ENCODE measurements around the gene DNMT1.
A peak's percentile ranks its signal among the peaks of the same experiment; 100 is the strongest.
"Not testable (repeated sequence)": the region's sequence is repeated elsewhere in the genome, so short reads cannot be mapped to it uniquely, and the experiment has no call there.

The DNMT1 gene

DNA sequence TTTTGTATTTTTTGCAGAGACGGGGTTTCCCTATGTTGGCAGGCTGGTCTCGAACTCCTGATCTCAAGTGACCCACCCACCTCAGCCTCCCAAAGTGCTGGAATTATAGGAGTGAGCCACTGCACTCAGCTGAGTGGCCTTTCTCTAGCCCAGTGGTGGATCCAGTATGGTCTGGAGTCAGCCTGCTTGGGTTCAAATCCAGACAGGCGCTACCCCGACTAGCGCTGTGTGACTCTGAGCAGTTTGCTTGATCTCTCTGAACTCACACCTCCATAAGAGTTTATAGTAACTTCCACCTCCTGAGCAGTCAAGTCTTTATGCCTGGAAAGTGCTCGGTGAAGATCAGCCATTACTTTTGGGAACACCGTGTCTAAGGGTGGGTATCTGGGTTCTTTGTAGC is 25.9 kb upstream of the DNMT1 start:
- DNase-seq = no peak

DNA sequence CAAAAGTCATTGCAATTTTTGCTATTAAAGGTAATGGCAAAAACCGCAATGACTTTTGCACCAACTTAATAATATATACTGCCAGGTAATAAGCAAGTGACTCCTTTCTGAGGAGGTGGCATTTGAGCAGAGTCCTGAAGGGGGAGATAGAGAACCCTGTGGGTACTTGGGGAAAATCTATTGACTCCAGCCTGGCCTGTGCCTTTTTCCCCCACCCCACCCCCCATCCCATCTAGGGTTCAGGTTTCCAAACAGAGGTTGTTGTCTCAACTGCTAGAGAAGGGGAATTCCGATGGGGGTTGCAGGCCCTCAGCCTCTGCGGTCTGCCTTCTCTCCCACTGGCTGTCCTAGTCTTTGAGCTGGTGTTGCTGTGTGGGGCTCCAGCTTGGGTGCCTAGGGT is 24.9 kb upstream of the DNMT1 start:
- peak; percentile 68 for DNase-seq

DNA sequence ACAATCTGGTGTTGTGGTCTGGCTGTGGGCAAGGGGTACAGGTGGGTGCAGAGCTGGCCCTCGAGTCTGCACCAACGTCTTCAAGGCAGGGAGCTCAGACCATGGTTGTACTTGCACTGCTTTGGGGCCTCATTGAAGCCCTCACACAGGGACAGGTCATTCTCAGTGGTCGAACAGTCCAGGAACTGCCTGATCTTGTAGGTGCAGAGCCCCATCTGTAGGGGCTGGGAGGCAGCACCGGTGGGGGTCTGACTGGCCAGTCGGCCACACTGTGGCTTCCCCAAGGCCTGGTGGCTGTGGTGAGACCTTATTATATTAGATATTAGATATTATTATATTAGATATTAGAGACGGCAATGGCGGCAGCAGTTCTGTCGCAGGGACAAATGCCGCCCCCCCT is 22.3 kb upstream of the DNMT1 start:
- no peak for DNase-seq

DNA sequence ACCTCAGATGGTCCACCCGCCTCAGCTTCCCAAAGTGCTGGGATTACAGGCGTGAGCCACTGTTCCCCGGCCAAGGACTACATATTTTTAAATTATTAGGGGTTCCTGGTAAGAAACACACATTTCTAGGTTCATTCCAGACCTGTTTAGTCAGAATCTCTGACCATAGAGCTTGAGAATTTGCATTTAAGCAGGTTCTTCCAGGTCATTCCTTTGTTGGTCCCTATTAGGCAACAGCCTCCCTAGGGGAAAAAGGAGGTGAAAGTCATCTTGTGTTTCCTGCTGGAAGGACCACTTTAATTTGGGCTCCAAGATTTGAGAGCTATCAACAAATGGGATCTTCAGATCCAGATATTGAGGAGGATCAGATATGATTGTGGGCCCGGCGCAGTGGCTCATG is 20.0 kb upstream of the DNMT1 start:
- no peak for DNase-seq

DNA sequence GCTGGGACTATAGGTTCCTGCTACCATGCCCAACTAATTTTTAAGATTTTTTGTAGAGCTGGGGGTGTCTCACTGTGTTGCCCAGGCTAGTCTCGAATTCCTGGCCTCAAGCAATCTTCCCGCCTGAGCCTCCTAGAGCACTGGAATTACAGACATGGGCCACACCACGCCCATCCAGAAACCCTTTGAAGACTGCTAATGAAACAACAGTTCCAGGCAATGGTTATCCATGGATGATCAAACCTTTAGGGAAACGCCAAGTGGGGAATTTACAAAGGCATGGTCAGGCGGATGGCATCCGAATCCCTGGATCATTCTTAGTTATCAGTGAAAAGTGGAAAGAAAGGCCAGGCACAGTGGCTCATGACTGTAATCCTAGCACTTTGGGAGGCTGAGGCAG is 16.9 kb upstream of the DNMT1 start:
- no peak for DNase-seq

DNA sequence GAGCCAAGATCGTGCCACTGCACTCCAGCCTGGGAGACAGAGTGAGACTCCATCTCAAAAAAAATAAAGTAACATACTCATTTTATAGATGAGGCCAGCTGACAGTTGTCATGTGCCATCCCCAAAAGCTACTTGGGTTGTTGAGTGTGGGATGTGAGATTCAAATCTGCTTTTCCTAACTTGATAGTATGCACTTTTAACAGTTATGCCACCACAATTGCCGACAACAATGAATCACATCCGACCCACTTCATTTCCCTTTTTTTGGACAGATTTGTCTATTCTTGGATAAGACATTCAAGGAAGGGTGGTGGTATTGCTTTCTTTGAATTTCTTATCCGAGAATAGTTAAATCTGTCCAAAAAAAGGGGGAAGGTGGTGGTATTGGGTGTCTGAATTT is 16.3 kb upstream of the DNMT1 start:
- DNase-seq = no peak

DNA sequence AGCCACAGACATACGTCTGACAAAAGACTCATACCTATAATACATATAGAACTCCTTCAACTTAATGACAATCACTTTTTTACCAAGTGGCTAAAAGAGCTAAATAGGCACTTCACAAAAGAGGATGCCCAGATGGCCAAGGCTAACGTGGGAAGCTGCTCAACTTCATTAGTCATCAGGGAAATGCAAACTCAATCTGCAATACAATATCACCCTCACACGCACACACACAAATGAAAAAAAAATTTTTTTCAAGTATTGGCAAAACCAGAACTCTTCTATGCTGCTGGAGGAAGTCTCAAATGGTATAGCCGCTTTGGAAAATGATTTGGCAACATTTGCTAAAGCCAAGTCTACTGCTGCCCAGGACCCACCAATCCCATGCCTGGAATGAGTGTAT is 14.6 kb upstream of the DNMT1 start:
- DNase-seq = no peak

DNA sequence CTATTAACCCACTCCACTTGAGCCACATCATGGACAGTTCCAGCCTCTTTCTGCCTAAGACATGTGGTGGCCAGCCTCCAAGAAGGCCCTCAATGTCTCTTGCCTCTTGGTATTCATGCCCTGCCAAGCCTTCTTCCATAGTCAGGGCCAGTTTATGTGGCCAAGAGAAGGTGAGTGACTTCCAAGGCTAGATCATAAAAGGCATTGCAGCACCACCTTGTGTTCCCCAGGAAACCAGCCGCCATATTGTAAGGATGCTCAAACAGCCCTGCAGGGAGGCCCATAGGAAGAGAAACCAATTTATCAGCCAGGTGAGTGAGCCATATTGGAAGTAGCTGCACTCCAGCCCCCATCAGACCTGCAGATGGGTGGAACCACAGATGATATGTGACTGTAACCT is 12.3 kb upstream of the DNMT1 start:
- no peak for DNase-seq

DNA sequence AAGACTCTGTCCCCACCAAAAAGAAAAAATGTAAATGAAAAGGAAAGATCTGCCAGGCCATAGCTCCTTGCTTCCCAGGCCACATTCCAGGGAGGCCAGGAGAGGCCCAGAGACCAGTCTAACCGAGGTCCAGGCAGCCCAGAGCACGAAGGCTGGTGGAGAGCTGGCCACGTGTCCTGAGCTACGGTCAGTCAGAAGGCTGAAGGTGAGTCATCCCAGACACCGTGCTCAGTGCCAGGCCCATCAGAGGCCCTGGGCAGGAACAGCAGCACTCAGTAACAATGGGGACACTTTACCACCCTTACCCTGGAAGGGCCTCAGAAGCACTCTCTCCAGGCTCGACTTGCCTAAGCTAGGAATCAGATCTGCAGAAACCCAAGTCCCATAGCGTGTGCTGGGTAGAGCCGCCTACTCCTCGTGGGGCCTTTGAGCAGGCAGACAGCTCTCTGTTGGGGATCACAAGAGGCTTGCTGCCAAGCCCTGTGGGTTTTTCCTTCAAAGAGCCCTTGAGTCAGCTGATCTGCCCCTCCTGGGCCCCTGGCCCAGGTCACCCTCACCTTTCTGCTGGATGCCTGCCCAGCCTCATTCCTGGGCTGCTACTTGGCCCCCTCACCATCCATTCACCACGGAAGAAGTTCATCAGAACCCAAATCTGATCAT is 11.6 kb upstream of the DNMT1 start:
- DNase-seq = no peak

DNA sequence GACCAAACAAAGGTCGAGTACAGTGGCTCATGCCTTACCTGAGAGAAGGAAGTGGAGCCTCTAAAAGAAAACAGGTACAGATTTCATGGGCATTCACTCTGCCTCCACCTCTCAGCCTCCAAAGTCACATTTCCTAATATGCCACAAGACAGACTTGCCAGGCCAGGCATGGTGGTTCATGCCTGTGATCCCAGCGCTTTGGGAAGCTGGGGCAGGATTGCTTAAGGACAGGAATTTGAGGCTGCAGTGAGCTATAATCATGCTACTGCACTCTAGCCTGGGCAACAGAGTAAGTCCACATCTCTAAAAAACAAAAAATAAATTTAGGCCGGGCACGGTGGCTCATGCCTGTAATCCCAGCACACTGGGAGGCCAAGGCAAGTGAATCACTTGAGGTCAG is 10.9 kb upstream of the DNMT1 start:
- no peak for DNase-seq

DNA sequence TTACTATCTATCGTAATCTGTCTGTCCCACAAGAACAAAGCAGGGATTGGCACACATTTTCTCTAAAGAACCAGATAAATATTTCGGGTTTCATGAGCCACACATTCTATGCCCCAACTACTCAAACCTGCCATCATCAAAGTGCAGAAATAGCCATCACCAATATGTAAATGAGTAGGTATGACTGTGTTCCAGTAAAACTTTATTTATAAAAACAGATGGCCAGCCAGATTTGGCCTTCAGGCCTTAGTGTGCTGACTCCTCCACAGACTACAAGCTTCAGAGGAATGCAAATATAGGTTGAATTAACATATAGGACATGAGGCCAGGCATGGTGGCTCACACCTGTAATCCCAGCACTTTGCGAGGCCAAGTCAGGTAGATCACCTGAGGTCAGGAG is 8.9 kb upstream of the DNMT1 start:
- DNase-seq = no peak

DNA sequence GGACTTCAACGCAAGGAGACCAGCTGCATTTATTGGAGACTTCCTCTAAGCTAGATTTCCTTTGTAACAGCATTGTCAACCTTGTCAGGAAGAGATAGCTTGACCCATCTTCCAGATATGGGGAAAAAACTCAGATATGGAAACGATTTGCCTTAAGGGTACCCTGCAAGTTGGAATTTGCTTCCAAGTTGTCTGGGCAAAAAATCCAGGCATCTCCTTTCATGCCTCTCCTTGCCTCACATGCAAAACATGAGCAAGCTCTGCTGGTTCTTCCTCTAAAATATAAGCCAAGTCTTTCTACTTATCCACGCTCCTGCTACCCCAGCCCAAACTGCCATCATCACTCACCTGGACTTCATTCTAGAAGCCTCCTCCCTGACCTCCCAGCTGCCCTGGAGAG is 6.4 kb upstream of the DNMT1 start:
- no peak for DNase-seq

DNA sequence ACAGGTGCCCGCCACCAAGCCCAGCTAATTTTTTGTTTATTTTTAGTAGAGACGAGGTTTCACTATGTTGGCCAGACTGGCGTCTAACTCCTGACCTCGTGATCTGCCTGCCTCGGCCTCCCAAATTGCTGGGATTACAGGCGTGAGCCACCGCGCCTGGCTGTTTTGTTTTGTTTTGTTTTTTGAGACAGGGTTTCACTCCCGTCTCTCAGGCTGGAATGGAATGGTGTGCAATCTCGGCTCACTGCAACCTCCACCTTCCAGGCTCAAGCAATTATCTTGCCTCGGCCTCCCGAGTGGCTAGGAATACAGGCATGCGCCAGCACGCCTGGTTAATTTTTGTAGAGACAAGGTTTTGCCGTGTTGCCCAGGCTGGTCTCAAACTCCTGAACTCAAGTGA is 5.3 kb upstream of the DNMT1 start:
- DNase-seq = not testable (repeated sequence)

DNA sequence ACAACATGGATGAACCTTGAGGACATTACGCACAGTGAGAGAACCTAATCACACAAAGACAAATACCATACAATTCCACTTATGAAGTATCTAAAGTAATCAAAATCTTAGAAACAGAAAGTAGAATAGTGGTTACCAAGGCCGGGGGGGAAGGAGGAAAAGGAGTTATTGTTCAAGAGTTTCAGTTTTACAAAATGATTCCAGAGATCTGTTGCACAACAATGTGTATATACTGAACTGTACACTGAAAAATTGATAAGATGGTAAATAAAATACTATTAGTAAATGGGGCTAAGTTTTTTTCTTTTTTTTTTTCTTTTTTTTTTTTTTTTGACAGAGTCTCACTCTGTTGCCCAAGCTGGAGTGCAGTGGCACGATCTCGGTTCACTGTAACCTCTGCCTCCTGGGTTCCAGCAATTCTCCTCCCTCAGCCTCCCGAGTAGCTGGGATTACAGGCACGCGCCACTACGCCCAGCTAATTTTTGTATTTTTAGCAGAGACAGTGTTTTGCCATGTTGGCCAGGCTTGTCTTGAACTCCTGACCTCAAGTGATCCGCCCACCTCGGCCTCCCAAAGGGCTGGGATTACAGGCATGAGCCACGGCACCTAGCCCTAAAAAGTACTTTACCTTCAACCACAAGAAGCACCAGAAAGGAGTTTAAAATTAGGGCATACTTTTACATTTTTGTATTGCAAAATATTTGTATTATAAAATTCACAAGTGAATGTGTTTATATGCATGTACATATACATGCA is 4.3 kb upstream of the DNMT1 start:
- peak; percentile 32 for DNase-seq

DNA sequence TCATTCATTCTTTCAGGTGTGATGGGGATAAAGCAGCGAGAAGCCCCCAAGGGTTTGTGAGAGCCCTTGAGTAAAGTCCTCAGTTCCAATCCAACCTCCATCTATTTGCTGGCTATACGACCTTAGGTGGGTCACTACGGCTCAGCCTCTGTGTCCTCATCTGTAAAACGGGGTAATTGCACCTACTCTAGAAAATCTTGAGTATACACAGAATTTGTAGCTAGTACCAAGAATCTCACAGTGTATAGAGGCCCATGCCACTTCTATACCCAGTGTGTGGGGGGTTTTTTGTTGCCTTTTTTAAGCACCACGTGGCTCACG is 406 bp upstream of the DNMT1 start:
- DNase-seq = no peak

DNA sequence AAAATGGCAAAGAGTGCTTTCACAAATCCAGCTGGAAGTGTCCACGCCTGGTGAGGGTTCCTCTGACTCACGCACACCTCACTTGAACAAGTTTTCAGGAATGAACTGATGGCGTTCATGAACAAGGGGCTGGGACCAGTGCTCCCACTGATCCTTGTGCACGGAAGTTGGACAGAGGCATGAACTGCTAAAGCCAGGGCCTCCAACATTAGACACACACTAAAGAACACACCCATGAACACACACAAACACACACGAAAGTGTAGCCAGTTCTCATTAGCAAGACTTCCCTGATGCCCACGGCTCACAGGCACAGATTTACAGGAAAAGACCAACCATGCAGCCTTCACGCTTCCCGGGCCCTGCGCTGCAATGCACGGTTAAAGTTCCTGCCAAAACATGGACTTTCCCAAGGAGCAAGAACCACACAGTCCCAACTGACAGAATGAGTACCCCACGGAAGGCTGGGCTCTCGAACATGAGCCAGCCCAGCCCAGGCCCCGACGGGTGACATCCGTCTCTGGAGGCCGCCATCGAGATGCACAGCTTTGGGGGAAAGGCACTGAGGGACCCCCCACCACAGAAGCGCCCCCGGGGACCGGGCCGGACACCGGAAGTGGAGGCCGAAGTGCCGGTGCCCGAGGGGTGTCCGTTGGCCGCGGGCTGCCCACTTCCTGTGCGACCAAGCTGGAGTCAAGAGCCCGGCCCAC is 808 bp downstream of the DNMT1 start:
- DNase-seq = no peak

DNA sequence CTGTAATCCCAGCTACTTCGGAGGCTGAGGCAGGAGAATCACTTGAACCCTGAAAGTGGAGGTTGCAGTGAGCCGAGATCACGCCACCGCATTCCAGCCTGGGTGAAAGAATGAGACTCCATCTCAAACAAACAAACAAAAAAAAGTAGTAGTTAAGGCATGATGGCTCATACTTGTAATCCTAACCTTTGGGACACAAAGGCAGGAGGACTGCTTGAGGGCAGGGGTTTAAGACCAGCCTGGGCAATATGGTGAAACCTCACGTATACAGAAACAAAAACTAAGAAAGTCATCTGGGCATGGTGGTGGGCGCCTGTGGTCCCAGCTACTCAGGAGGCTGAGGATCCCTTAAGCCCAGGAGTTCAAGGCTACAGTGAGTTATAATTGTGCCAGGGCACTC is 1.8 kb downstream of the DNMT1 start:
- no peak for DNase-seq

DNA sequence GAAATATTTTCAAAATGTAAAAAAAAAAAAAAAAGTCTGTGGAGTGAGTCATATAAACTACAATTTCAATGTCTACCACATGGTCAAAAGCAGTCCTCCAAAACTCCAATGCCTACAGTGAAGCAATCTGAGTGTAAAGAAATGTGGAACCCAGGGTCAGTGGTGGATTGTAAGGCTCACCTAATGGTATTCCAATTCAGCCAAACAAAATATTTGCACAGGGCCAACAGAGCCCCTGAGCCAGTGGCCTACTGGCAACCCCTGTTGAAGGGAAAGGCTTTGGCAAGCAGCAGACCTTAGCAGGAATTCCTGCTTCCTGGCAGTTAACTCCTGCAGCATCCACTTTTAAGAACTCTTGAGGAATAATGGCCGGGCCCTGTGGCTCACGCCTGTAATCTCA is 3.4 kb downstream of the DNMT1 start:
- DNase-seq = no peak

DNA sequence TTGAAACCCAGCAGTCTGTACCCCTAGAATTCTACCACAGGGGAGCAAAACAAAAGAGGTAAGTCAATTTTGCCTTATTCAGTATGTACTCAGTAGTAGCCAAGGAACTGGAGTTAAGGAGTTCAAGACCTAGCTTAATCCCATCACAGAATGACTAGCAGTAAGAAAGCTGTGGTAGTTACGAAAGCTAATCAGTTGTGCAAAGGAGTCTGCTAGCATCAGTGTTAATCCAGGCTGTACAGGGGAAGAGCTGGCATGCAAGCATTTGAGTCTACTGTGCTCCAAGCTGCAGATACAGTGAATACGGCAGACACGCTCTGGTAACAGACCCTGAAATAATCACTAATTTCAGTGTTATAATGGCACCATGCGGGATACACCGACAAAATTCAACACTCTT is 4.7 kb downstream of the DNMT1 start:
- DNase-seq = no peak

DNA sequence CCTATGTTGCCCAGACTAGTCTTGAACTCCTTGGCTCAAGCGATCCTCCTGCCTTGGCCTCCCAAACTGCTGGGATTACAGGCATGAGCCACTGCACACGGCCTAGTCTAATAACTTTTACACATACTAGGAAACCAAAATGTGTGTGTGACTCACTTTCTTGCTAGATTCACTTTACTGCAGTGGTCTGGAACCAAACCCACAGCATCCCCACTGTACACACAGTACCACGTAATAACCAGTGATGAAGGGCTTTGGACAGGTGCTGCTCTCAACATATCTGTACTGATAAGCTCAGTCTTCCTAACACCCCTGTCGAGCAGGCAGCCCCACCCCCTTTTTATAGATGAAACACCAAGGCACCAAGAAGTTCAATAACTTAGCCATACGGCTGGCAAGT is 5.1 kb downstream of the DNMT1 start:
- DNase-seq = no peak

DNA sequence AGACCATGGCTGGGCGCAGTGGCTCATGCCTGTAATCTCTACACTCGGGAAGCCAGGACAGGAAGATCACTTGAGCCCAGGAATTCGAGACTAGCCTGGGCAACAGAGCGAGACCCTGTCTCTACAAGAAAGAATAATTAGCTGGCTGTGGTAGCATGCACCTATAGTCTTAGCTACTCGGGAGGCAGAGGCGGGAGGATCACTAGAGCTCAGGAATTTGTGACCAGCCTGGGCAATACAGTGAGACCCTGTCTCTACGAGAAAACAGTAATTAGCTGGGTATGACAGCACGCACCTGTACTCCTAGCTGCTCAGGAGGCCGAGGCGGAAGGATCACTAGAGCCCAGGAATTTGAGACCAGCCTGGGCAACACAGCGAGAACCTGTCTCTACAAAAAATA is 7.4 kb downstream of the DNMT1 start:
- DNase-seq = no peak

DNA sequence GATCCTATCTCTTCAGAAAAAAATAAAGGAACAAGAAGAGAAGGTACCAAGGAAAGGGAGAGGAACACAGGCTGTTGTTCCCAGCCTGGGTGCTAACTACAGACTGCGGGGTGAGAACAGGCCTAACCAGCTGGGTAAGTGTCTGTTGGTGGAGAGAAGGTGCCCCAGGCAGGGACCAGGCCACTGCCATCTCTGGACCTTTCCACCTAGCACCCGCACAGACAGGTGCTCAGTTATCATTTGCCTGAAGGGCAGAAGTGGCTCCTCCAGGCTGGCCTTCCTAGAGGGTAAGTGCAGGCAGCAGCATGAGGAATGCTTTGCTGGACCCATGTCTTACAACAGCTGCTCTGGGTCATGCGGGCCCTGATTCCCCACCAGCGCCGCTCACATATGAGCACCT is 10.1 kb downstream of the DNMT1 start:
- DNase-seq = no peak

DNA sequence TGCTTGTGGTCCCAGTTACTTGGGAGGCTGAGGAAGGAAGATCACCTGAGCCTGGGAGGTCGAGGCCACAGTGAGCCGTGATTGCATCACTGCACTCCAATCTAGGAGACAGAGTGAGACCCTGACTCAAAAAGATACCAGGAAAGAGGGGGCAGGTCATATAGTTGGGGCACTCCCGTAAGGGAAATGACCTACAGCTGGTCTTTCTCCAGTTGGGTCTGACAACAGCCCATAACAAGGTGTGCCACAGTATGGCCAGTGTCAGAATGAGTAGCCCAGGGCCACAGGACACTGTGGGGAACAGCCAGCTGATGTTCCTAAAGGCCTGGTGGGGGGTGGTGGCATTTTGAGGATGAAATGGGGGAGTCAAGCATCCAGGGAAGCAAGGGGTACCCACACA is 10.8 kb downstream of the DNMT1 start:
- DNase-seq = no peak

DNA sequence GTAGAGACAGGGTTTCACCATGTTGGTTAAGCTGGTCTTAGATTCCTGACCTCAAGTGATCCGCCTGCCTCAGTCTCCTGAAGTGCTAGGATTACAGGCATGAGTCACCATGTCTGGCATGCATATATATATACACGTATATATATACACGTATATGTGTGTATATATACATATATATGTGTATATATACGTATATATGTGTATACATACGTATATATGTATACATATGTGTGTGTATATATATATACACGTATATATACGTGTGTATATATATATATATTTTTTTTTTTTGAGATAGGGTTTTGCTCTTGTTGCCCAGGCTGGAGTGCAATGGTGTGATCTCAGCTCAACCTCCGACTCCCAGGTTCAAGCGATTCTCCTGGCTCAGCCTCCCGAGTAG is 11.9 kb downstream of the DNMT1 start:
- DNase-seq = no peak

DNA sequence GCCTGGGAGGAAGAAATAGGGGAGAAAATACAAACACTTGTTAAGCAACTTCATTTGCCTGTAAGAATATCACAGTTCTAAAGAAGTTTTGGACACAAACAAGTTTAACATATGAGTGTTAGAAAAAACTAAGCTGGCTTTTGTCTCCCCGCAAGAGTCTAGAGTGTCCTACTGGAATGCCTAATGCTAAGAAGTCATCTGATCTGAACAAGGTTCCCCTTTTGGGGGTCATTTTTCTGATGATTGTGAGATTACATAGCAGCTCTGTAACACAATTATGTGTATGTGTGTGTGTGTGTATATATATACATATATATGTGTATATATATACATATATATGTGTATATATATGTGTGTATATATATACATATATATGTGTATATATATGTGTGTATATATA is 12.7 kb downstream of the DNMT1 start:
- DNase-seq = no peak
